ENCODE results near the gene PTX3. TPM values are rescaled to one million over a fixed set of nuclear protein-coding genes. Genes with fewer than 3 reads are reported as not detected.

PTX3 gene
- total and polyA plus RNA-seq, 10 of the 15 experiments (the other 5 are each of a cell fraction or from before 2014, with no cell fraction given), result 0.03 to 0.11 (median 0.06) TPM; not detected in 7

DNA sequence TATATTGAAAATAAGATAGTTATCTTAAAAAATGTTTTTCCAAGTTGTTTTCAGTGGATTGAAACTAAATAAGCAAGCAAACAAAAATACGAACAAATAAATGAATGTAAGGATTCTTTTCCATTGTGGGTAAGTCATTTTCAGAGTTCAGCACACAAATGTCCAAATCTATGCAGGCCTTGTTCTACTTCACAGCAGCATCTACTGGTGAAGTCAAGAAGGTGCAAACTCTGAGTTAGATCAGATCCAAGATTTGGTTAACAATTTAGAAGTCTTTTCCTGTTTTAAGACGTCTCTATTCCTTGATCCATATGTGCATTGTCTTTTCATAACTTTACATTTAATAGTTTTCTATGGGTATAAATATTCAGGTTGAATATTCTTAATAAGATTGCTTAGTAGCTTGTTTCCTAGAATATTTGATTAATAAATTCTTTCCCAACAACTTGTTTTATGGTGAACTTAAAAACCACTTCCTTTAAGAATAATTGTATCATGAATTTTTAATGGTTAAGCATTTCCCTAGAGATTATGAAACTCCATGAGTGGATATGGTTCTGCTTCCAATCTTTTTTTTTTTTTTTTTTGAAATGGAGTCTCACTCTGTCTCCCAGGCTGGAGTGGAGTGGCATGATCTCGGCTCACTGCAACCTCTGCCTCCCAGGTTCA is 10.5 kb downstream of the PTX3 start (continued):
- TF ChIP-seq, protein P1, sequence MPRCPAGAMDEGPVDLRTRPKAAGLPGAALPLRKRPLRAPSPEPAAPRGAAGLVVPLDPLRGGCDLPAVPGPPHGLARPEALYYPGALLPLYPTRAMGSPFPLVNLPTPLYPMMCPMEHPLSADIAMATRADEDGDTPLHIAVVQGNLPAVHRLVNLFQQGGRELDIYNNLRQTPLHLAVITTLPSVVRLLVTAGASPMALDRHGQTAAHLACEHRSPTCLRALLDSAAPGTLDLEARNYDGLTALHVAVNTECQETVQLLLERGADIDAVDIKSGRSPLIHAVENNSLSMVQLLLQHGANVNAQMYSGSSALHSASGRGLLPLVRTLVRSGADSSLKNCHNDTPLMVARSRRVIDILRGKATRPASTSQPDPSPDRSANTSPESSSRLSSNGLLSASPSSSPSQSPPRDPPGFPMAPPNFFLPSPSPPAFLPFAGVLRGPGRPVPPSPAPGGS (IDR thresholded peaks at IDR 0.05; ENCODE audit: borderline replicate concordance, insufficient read depth, low read depth, low read length, poor library complexity, severe bottlenecking), result no peak
- TF ChIP-seq ZNF622 (IDR thresholded peaks at IDR 0.05) (no peak), TCF3 (IDR thresholded peaks at IDR 0.05; ENCODE audit: borderline replicate concordance, insufficient read depth, low read depth, low read length) (no peak)

DNA sequence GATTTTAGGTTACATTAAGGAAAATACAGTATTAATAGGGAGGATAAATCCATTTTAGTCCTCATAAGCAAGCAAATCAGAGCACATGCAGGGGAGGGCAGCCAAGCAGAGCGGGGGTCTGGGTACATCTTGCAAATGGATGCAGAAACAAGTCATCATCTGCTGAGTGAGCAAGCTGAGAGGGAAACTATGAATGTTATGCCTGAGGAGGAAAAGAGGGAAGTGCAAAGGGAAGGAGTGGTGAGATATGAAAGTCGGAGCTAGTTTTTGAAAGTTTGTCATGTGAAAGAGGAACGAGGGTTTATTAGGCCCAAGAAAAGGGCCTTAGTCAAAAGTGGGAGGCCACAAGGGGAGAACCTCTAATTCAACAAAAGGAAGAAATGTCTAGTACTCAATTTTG is 15.4 kb downstream of the PTX3 start:
- TF ChIP-seq, protein P2, sequence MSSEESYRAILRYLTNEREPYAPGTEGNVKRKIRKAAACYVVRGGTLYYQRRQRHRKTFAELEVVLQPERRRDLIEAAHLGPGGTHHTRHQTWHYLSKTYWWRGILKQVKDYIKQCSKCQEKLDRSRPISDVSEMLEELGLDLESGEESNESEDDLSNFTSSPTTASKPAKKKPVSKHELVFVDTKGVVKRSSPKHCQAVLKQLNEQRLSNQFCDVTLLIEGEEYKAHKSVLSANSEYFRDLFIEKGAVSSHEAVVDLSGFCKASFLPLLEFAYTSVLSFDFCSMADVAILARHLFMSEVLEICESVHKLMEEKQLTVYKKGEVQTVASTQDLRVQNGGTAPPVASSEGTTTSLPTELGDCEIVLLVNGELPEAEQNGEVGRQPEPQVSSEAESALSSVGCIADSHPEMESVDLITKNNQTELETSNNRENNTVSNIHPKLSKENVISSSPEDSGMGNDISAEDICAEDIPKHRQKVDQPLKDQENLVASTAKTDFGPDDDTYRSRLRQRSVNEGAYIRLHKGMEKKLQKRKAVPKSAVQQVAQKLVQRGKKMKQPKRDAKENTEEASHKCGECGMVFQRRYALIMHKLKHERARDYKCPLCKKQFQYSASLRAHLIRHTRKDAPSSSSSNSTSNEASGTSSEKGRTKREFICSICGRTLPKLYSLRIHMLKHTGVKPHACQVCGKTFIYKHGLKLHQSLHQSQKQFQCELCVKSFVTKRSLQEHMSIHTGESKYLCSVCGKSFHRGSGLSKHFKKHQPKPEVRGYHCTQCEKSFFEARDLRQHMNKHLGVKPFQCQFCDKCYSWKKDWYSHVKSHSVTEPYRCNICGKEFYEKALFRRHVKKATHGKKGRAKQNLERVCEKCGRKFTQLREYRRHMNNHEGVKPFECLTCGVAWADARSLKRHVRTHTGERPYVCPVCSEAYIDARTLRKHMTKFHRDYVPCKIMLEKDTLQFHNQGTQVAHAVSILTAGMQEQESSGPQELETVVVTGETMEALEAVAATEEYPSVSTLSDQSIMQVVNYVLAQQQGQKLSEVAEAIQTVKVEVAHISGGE (CRISPR knock-in tag; IDR thresholded peaks at IDR 0.05), result no peak
- no peak for TF ChIP-seq HDGF (IDR thresholded peaks at IDR 0.05)
- peak in 1 of 2 experiments; percentile 31; a peak in 1 of 4 replicates for TF ChIP-seq IKZF2 (IDR thresholded peaks at IDR 0.05)
- no peak for TF ChIP-seq HCFC1 (IDR thresholded peaks at IDR 0.05; ENCODE audit: low read length)
- TF ChIP-seq TAF1 (IDR thresholded peaks at IDR 0.05; ENCODE audit: borderline replicate concordance, low read depth, low read length), result no peak
- TF ChIP-seq BHLHE40 (IDR thresholded peaks at IDR 0.05; ENCODE audit: borderline replicate concordance in 1 of 2, low read depth in 2 of 2, low read length in 1 of 2), result no peak
- TF ChIP-seq SMAD5 (IDR thresholded peaks at IDR 0.05; ENCODE audit: low read depth), result no peak
- TF ChIP-seq SPI1 (IDR thresholded peaks at IDR 0.05; ENCODE audit: borderline replicate concordance, insufficient read depth, low read depth, low read length), result peak; percentile 28; the same call in 1 of the 2 replicates
- no peak for TF ChIP-seq ZZZ3 (IDR thresholded peaks at IDR 0.05; ENCODE audit: control insufficient read depth, insufficient read length, low read depth)
- TF ChIP-seq STAT3 (IDR thresholded peaks at IDR 0.05; ENCODE audit: low read depth, low read length), result no peak
- no peak for TF ChIP-seq NFYB (IDR thresholded peaks at IDR 0.05; ENCODE audit: insufficient read depth, low read depth, low read length)
- TF ChIP-seq GATAD2B (conservative IDR thresholded peaks at IDR 0.05; ENCODE audit: low read depth), result no peak
- CTCF ChIA-PET, result no interaction called here
- no peak for ATAC-seq

More for the DNA sequence above, 15.4 kb downstream of the PTX3 start:
- ChIA-PET SMC1A (ENCODE audit: uncharacterized antibody, unreplicated experiment) (no interaction called here), POLR2A (no interaction called here), RAD21 (ENCODE audit: unreplicated experiment) (no interaction called here)
- H3K9ac ChIP-seq (ENCODE audit: control insufficient read depth, insufficient read depth, low read length), result no peak overlapping the region
- no peak overlapping the region for H3K4me2 ChIP-seq (ENCODE audit: control insufficient read depth, insufficient read depth)
- no TSS peak for BruUV-seq (replicated peaks)
- in situ Hi-C loops (cut with MboI) (no loop called here), intact Hi-C loops (cut with micrococcal nuclease; ENCODE audit: unreplicated experiment) (no loop called here)
- no peak overlapping the region for H3K4me3 ChIP-seq
- H3K9me3 ChIP-seq (replicated peaks; ENCODE audit: control insufficient read depth, insufficient read depth, low read length), result no peaks in the 10 kb centered on the region
- no peaks in the 10 kb centered on the region for H4K20me1 ChIP-seq (ENCODE audit: control insufficient read depth, insufficient read depth)
- H3K27ac ChIP-seq (ENCODE audit: control insufficient read depth, insufficient read depth), result no peak overlapping the region
- H3K27me3 ChIP-seq (replicated peaks in 1 of 2; ENCODE audit: control insufficient read depth in 2 of 2, insufficient read depth in 2 of 2, low read length in 1 of 2), result no peaks in the 10 kb centered on the region; a peak in 1 of 4 replicates
- DNase-seq (ENCODE audit: low read depth, low spot score), result no peak
- no peaks in the 10 kb centered on the region for H3K79me2 ChIP-seq (ENCODE audit: control insufficient read depth, insufficient read depth, low read length)
- H3K4me1 ChIP-seq (ENCODE audit: control insufficient read depth, insufficient read depth, low read length), result no peaks in the 10 kb centered on the region
- 0% methylated on average over 3 of the region's 3 CpGs for WGBS (ENCODE audit: insufficient coverage, insufficient replicate concordance, low lambda C conversion rate, missing lambda C conversion rate)
- no peaks in the 10 kb centered on the region for H3K36me3 ChIP-seq (ENCODE audit: control insufficient read depth in 2 of 2, insufficient read depth in 2 of 2, low read length in 1 of 2)
- H2AFZ ChIP-seq (ENCODE audit: control insufficient read depth, low read depth, low read length), result no peak overlapping the region
- FAIRE-seq, result no peak
